GM12878 (cell line): ENCODE results near the gene TMEM208.

ENCODE experiments used
- BCL11A ChIP-seq: IDR thresholded peaks from 2 replicates; pipeline ENCODE4 v1.6.1; 2011; ENCODE audit warnings: low read depth, low read length
- FOXK2 ChIP-seq: fragments of 450-650 bp; IDR thresholded peaks from 2 replicates; pipeline ENCODE4 v1.6.1; 2017; ENCODE audit warnings: mild to moderate bottlenecking, moderate library complexity
- POU2F2 ChIP-seq: IDR thresholded peaks from 3 replicates; pipeline ENCODE4 v1.6.1; 2011; ENCODE audit warnings: low read depth, mild to moderate bottlenecking, low read length, borderline replicate concordance
- RFX5 ChIP-seq: IDR thresholded peaks from 2 replicates; pipeline ENCODE4 v1.6.1; 2011; ENCODE audit warnings: low read depth, low read length, improper control_type of control experiment
- TF ChIP-seq, protein P1 (sequence below): IDR thresholded peaks from 2 replicates; pipeline ENCODE4 v1.6.1; 2012; ENCODE audit warnings: mild to moderate bottlenecking, low read depth, low read length
- TF ChIP-seq, protein P2 (sequence below): IDR thresholded peaks from 2 replicates; pipeline ENCODE4 v1.6.1; 2011; ENCODE audit warnings: borderline replicate concordance, low read depth, mild to moderate bottlenecking, moderate library complexity, mixed read lengths, low read length; ENCODE audit not compliant: insufficient read depth; ENCODE audit errors: extremely low read length
- TF ChIP-seq, protein P3 (sequence below), 3 experiments: IDR thresholded peaks in 2 of 3; conservative IDR thresholded peaks in 1 of 3; 2 replicates each; pipeline ENCODE4 v1.5.1; 2011; ENCODE audit warnings: low read depth in 3 of 3, low read length in 3 of 3, mild to moderate bottlenecking in 3 of 3, control low read depth in 2 of 3, moderate library complexity in 2 of 3, inconsistent platforms in 1 of 3, mixed read lengths in 1 of 3; ENCODE audit not compliant: control insufficient read depth in 2 of 3, insufficient read depth in 1 of 3; ENCODE audit errors: extremely low read depth in 1 of 3
- TF ChIP-seq, protein P4 (sequence below): fragments of 450-650 bp; IDR thresholded peaks from 2 replicates; pipeline ENCODE4 v1.6.1; 2017; ENCODE audit warnings: antibody characterized with exemption, mild to moderate bottlenecking, moderate library complexity

DNA sequence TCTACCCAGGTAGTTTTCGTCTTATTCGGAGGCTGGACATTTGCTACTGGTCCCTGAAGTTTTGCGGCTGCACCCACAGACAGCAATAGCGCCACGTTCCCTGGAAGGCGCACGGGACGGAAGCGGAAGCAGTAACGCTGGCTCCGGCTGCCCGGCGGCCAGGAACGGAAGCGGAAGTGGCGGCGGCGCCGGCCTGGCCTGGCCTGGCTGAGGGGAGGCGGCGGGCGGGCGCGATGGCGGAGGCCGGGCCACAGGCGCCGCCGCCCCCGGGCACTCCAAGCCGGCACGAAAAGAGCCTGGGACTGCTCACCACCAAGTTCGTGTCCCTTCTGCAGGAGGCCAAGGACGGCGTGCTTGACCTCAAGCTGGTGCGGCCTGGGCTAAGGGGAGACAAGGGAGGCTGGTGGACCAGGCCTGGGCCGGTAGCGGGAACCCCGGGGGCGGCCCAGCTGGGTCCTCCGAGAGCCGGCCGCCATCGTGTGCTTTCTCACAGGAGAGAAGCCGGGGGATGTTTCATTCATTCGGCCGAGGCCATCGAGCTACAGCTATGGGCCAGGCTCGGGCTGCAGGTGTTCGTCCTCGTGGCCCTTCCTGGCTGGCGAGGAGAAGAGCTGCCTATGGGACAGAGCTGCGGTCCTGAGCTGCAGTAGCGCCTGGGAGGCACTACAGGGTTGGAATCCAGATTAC is 34.8 kb upstream of the TMEM208 start, which contains the start of gene E2F4:
- TF ChIP-seq POU2F2 (0 out of 3 replicates have a peak, but pooled peaks have one; percentile 25), RFX5 (no peak), BCL11A (no peak), FOXK2 (no peak)
- TF ChIP-seq, protein P1, sequence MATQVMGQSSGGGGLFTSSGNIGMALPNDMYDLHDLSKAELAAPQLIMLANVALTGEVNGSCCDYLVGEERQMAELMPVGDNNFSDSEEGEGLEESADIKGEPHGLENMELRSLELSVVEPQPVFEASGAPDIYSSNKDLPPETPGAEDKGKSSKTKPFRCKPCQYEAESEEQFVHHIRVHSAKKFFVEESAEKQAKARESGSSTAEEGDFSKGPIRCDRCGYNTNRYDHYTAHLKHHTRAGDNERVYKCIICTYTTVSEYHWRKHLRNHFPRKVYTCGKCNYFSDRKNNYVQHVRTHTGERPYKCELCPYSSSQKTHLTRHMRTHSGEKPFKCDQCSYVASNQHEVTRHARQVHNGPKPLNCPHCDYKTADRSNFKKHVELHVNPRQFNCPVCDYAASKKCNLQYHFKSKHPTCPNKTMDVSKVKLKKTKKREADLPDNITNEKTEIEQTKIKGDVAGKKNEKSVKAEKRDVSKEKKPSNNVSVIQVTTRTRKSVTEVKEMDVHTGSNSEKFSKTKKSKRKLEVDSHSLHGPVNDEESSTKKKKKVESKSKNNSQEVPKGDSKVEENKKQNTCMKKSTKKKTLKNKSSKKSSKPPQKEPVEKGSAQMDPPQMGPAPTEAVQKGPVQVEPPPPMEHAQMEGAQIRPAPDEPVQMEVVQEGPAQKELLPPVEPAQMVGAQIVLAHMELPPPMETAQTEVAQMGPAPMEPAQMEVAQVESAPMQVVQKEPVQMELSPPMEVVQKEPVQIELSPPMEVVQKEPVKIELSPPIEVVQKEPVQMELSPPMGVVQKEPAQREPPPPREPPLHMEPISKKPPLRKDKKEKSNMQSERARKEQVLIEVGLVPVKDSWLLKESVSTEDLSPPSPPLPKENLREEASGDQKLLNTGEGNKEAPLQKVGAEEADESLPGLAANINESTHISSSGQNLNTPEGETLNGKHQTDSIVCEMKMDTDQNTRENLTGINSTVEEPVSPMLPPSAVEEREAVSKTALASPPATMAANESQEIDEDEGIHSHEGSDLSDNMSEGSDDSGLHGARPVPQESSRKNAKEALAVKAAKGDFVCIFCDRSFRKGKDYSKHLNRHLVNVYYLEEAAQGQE, result no peak
- TF ChIP-seq, protein P2, sequence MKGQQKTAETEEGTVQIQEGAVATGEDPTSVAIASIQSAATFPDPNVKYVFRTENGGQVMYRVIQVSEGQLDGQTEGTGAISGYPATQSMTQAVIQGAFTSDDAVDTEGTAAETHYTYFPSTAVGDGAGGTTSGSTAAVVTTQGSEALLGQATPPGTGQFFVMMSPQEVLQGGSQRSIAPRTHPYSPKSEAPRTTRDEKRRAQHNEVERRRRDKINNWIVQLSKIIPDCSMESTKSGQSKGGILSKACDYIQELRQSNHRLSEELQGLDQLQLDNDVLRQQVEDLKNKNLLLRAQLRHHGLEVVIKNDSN, result peak; percentile 7
- TF ChIP-seq, protein P3, sequence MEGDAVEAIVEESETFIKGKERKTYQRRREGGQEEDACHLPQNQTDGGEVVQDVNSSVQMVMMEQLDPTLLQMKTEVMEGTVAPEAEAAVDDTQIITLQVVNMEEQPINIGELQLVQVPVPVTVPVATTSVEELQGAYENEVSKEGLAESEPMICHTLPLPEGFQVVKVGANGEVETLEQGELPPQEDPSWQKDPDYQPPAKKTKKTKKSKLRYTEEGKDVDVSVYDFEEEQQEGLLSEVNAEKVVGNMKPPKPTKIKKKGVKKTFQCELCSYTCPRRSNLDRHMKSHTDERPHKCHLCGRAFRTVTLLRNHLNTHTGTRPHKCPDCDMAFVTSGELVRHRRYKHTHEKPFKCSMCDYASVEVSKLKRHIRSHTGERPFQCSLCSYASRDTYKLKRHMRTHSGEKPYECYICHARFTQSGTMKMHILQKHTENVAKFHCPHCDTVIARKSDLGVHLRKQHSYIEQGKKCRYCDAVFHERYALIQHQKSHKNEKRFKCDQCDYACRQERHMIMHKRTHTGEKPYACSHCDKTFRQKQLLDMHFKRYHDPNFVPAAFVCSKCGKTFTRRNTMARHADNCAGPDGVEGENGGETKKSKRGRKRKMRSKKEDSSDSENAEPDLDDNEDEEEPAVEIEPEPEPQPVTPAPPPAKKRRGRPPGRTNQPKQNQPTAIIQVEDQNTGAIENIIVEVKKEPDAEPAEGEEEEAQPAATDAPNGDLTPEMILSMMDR (IDR thresholded peaks at IDR 0.05 in 2 of 3, conservative IDR thresholded peaks at IDR 0.05 in 1 of 3; ENCODE audit: control insufficient read depth in 2 of 3, extremely low read depth in 1 of 3, insufficient read depth in 1 of 3, low read depth in 3 of 3, low read length in 3 of 3), result no peak
- TF ChIP-seq, protein P4, sequence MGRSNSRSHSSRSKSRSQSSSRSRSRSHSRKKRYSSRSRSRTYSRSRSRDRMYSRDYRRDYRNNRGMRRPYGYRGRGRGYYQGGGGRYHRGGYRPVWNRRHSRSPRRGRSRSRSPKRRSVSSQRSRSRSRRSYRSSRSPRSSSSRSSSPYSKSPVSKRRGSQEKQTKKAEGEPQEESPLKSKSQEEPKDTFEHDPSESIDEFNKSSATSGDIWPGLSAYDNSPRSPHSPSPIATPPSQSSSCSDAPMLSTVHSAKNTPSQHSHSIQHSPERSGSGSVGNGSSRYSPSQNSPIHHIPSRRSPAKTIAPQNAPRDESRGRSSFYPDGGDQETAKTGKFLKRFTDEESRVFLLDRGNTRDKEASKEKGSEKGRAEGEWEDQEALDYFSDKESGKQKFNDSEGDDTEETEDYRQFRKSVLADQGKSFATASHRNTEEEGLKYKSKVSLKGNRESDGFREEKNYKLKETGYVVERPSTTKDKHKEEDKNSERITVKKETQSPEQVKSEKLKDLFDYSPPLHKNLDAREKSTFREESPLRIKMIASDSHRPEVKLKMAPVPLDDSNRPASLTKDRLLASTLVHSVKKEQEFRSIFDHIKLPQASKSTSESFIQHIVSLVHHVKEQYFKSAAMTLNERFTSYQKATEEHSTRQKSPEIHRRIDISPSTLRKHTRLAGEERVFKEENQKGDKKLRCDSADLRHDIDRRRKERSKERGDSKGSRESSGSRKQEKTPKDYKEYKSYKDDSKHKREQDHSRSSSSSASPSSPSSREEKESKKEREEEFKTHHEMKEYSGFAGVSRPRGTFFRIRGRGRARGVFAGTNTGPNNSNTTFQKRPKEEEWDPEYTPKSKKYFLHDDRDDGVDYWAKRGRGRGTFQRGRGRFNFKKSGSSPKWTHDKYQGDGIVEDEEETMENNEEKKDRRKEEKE, result no peak
